Endothelial cell of umbilical vein (primary cell): ENCODE results near the gene ZIC1. TPM values are rescaled to one million over a fixed set of nuclear protein-coding genes. Genes with fewer than 3 reads are reported as not detected.

Experiments
- BruUV-seq: library from RNA; stranded (reverse); fragments of 400-500 nt; replicated peaks from 2 replicates; lab custom pipeline; 2021; lab: Mats Ljungman, UMichigan
- CTCF ChIA-PET: fragments of 300-600, 350-600 bp; sonication (Branson Sonifier 250); formaldehyde crosslinking; loops from one replicate; lab custom pipeline; 2021; ENCODE audit warnings: antibody characterized with exemption, inconsistent platforms; lab: Charles Lee
- POLR2A ChIA-PET: fragments of 300-600, 350-600 bp; sonication (Branson Sonifier 250); formaldehyde crosslinking; loops from one replicate; lab custom pipeline; 2021; ENCODE audit warnings: antibody characterized with exemption, inconsistent platforms; lab: Charles Lee
- DNase-seq: peaks from one replicate; pipeline ENCODE4 v3.0.0-alpha.2; 2011; ENCODE audit warnings: low read depth, low spot score
- FAIRE-seq: peaks from 2 replicates; lab custom pipeline; 2011; peaks lifted over from hg19 to GRCh38; lab: Jason Lieb, UNC
- H2AFZ ChIP-seq: 2 replicates; pipeline ENCODE4 v1.6.0; 2012; ENCODE audit warnings: low read depth, low read length, control low read depth, inconsistent platforms
- H3K27ac ChIP-seq: 2 replicates; pipeline ENCODE4 v1.5.1; 2011; ENCODE audit warnings: low read depth, mild to moderate bottlenecking, control low read depth, low read length, moderate library complexity; ENCODE audit not compliant: insufficient read depth
- H3K27me3 ChIP-seq, 2 experiments: 2 replicates each; pipeline versions ENCODE4 v1.6.0 to v1.6.1; 2011; ENCODE audit warnings: low read length in 2 of 2, mixed read lengths in 1 of 2; ENCODE audit not compliant: control insufficient read depth in 2 of 2, insufficient read depth in 2 of 2
- H3K36me3 ChIP-seq, 2 experiments: 2 replicates in 1 of 2; 3 replicates in 1 of 2; pipeline ENCODE4 v1.5.1; 2011; ENCODE audit warnings: low read length in 2 of 2, mild to moderate bottlenecking in 1 of 2, moderate library complexity in 1 of 2; ENCODE audit not compliant: control insufficient read depth in 2 of 2, insufficient read depth in 2 of 2; ENCODE audit errors: extremely low read depth in 1 of 2
- H3K4me1 ChIP-seq: 3 replicates; pipeline ENCODE4 v1.5.1; 2011; ENCODE audit warnings: mild to moderate bottlenecking, low read length; ENCODE audit not compliant: control insufficient read depth, insufficient read depth; ENCODE audit errors: extremely low read depth
- H3K4me2 ChIP-seq: 2 replicates; pipeline ENCODE4 v1.6.1; 2011; ENCODE audit warnings: low read length, control low read depth, mixed read lengths; ENCODE audit not compliant: insufficient read depth
- H3K4me3 ChIP-seq, 3 experiments: fragments of 200-600 bp in 1 of 3; sonication (generic), shearing (Covaris generic) in 1 of 3; replicated peaks in 1 of 3; 2 replicates each; pipeline ENCODE4 v1.5.1; 2011 to 2016; ENCODE audit warnings: control low read depth in 3 of 3, low read length in 3 of 3, mild to moderate bottlenecking in 2 of 3, inconsistent platforms in 1 of 3, low read depth in 1 of 3, moderate library complexity in 1 of 3; ENCODE audit not compliant: insufficient read depth in 1 of 3
- H3K79me2 ChIP-seq: 2 replicates; pipeline ENCODE4 v1.6.0; 2012; ENCODE audit warnings: low read length, inconsistent platforms; ENCODE audit not compliant: control insufficient read depth, insufficient read depth
- H3K9ac ChIP-seq: replicated peaks from 2 replicates; pipeline ENCODE3; 2011; ENCODE audit warnings: low read length, control low read depth; ENCODE audit not compliant: insufficient read depth; ENCODE audit errors: extremely low read depth
- H3K9me1 ChIP-seq: replicated peaks from 3 replicates; pipeline ENCODE4 v1.6.0; 2011; ENCODE audit warnings: mild to moderate bottlenecking, low read length; ENCODE audit not compliant: control insufficient read depth, insufficient read depth; ENCODE audit errors: extremely low read depth
- H3K9me3 ChIP-seq: replicated peaks from 2 replicates; pipeline ENCODE4 v1.5.1; 2012; ENCODE audit warnings: low read length, inconsistent platforms; ENCODE audit not compliant: control insufficient read depth, insufficient read depth
- H4K20me1 ChIP-seq: replicated peaks from 2 replicates; pipeline ENCODE3; 2011; ENCODE audit warnings: mild to moderate bottlenecking, low read length; ENCODE audit not compliant: control insufficient read depth, insufficient read depth; ENCODE audit errors: extremely low read depth
- EZH2 ChIP-seq: IDR thresholded peaks from 2 replicates; pipeline ENCODE4 v1.6.1; 2012; ENCODE audit warnings: borderline replicate concordance, low read depth, mild to moderate bottlenecking, moderate library complexity, low read length, inconsistent platforms; ENCODE audit not compliant: severe bottlenecking
- FOS ChIP-seq: IDR thresholded peaks from 2 replicates; pipeline ENCODE4 v1.6.1; 2011; ENCODE audit warnings: mild to moderate bottlenecking, low read length, moderate library complexity, borderline replicate concordance; ENCODE audit not compliant: insufficient read depth
- GATA2 ChIP-seq: IDR thresholded peaks from 2 replicates; pipeline ENCODE4 v1.7.0; 2011; ENCODE audit warnings: low read depth, mild to moderate bottlenecking, moderate library complexity, mixed read lengths, low read length; ENCODE audit not compliant: insufficient read length, insufficient read depth
- JUN ChIP-seq: IDR thresholded peaks from 2 replicates; pipeline ENCODE4 v1.6.1; 2011; ENCODE audit warnings: borderline replicate concordance, low read depth; ENCODE audit not compliant: insufficient read length, insufficient read depth
- MYC ChIP-seq: IDR thresholded peaks from one replicate; pipeline ENCODE4 v1.6.1; 2011; ENCODE audit warnings: mild to moderate bottlenecking, low read depth, low read length
- POLR2A ChIP-seq: IDR thresholded peaks from 2 replicates; pipeline ENCODE4 v1.6.1; 2012; ENCODE audit warnings: low read depth, mild to moderate bottlenecking, control low read depth, low read length
- POLR2AphosphoS5 ChIP-seq: IDR thresholded peaks from 2 replicates; pipeline ENCODE4 v1.6.1; 2012; ENCODE audit warnings: low read depth, mild to moderate bottlenecking, control low read depth, low read length, moderate library complexity; ENCODE audit not compliant: insufficient read depth
- dilution Hi-C: fragments of 300-500 bp; cut with MboI; formaldehyde crosslinking; loops from one replicate; pipeline ENCODE4 v1.15.0; 2019; ENCODE audit warnings: low sequenced_read_pairs; ENCODE audit not compliant: extremely low pct_ligation_motif_present
- intact Hi-C: fragments of 100-400 bp; cut with micrococcal nuclease; formaldehyde crosslinking; loops from one replicate; pipeline ENCODE4 v1.10.0; 2022
- polyA plus RNA-seq, 4 experiments: library from polyadenylated mRNA; depleted of rRNA in 3 of 4; stranded (reverse) in 3 of 4; unstranded in 1 of 4; fragments of >200 nt; gene quantifications; 2 replicates each; pipeline versions ENCODE4 v1.2.1 to v1.2.3, GENCODE V29; 2011 to 2012; ENCODE audit warnings: missing spikeins in 1 of 4
- total RNA-seq: library from RNA; stranded (reverse); gene quantifications from 2 replicates; pipeline ENCODE4 v1.2.3, GENCODE V29; 2021
- TF ChIP-seq, protein P1 (sequence below), 2 donors: IDR thresholded peaks; 1 replicate in 1 of 2; 2 replicates in 1 of 2; pipeline ENCODE4 v1.5.1; 2011; ENCODE audit warnings: low read length in 2 of 2, mild to moderate bottlenecking in 2 of 2, moderate library complexity in 2 of 2, control low read depth in 1 of 2, inconsistent platforms in 1 of 2, low read depth in 1 of 2; ENCODE audit not compliant: insufficient read depth in 1 of 2; ENCODE audit errors: extremely low read depth in 1 of 2
- TF ChIP-seq, protein P2 (sequence below): IDR thresholded peaks from 2 replicates; pipeline ENCODE4 v1.6.1; 2011; ENCODE audit not compliant: insufficient read depth, insufficient read length

The ZIC1 gene
- total and polyA plus RNA-seq, 2 donors (not counting 3 experiments of a cell fraction or from before 2014, with no cell fraction given): not detected

GRCh38 chr3:147379651-147380050, 29.5 kb upstream of the ZIC1 start:
- Histone ChIP-seq H3K4me1 (no peaks in the 10 kb centered on the region), H4K20me1 (no peaks in the 10 kb centered on the region), H3K4me2 (no peak overlapping the region), H3K36me3 (no peaks in the 10 kb centered on the region), H2AFZ (no peak overlapping the region), H3K9me1 (no peaks in the 10 kb centered on the region), H3K4me3 (no peak overlapping the region), H3K27ac (no peak overlapping the region), H3K9me3 (no peaks in the 10 kb centered on the region), H3K27me3 (peaks cover 88 to 99% of the 10 kb centered on the region in 2 experiments), H3K9ac (no peak overlapping the region), H3K79me2 (no peaks in the 10 kb centered on the region)
- intact Hi-C loops (loop anchor here (10.0 kb wide), 1 partner anchor 235 kb away; no protein-coding TSS in a partner anchor), dilution Hi-C loops (no loop called here)
- FAIRE-seq (no peak), DNase-seq (no peak)
- CTCF ChIA-PET: no interaction called here
- no TSS peak for BruUV-seq
- POLR2A ChIA-PET: no interaction called here
- no peak for TF ChIP-seq POLR2A
- TF ChIP-seq POLR2AphosphoS5: no peak
- TF ChIP-seq, protein P1, sequence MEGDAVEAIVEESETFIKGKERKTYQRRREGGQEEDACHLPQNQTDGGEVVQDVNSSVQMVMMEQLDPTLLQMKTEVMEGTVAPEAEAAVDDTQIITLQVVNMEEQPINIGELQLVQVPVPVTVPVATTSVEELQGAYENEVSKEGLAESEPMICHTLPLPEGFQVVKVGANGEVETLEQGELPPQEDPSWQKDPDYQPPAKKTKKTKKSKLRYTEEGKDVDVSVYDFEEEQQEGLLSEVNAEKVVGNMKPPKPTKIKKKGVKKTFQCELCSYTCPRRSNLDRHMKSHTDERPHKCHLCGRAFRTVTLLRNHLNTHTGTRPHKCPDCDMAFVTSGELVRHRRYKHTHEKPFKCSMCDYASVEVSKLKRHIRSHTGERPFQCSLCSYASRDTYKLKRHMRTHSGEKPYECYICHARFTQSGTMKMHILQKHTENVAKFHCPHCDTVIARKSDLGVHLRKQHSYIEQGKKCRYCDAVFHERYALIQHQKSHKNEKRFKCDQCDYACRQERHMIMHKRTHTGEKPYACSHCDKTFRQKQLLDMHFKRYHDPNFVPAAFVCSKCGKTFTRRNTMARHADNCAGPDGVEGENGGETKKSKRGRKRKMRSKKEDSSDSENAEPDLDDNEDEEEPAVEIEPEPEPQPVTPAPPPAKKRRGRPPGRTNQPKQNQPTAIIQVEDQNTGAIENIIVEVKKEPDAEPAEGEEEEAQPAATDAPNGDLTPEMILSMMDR (IDR thresholded peaks at IDR 0.05; ENCODE audit: extremely low read depth in 1 of 2, insufficient read depth in 1 of 2, low read depth in 1 of 2, low read length in 2 of 2): no peak
- TF ChIP-seq, protein P2, sequence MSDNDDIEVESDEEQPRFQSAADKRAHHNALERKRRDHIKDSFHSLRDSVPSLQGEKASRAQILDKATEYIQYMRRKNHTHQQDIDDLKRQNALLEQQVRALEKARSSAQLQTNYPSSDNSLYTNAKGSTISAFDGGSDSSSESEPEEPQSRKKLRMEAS: no peak
- TF ChIP-seq EZH2: no peak
- no peak for TF ChIP-seq JUN
- no peak for TF ChIP-seq FOS
- no peak for TF ChIP-seq GATA2
- TF ChIP-seq MYC: no peak
